Caco-2 (cell line): Measurements from ENCODE around the gene SLC46A2. TPM values are rescaled to one million over a fixed set of nuclear protein-coding genes. Genes with fewer than 3 reads are reported as not detected.

Experiments
- BruUV-seq: library from RNA; stranded (reverse); fragments of 400-500 nt; replicated peaks from 2 replicates; lab custom pipeline; 2021; lab: Mats Ljungman, UMichigan
- CTCF ChIA-PET: fragments of 300-600 bp; sonication (Branson Sonifier 250); formaldehyde crosslinking; loops from one replicate; lab custom pipeline; 2022; ENCODE audit warnings: antibody characterized with exemption; lab: Charles Lee
- POLR2A ChIA-PET: fragments of 300-600 bp; sonication (Branson Sonifier 250); formaldehyde crosslinking; loops from one replicate; lab custom pipeline; 2022; ENCODE audit warnings: antibody characterized with exemption; lab: Charles Lee
- DNase-seq, 2 experiments: peaks; one replicate each; pipeline versions ENCODE4 v3.0.0 to v3.0.0-alpha.2; 2020 to 2022
- H3K27me3 ChIP-seq: replicated peaks from 2 replicates; pipeline ENCODE4 v1.6.0; 2011; ENCODE audit warnings: low read length; ENCODE audit not compliant: control insufficient read depth, insufficient read depth
- H3K36me3 ChIP-seq: 2 replicates; pipeline ENCODE4 v1.5.1; 2011; ENCODE audit warnings: low read length; ENCODE audit not compliant: control insufficient read depth, insufficient read depth
- H3K4me1 ChIP-seq: fragments of 250-450 bp; sonication (Bioruptor Pico); 2 replicates; pipeline ENCODE4 v1.5.1; 2020; ENCODE audit warnings: mild to moderate bottlenecking
- H3K4me3 ChIP-seq: 2 replicates; pipeline ENCODE4 v1.5.1; 2011; ENCODE audit warnings: low read depth, mild to moderate bottlenecking, control low read depth, low read length
- H3K9me3 ChIP-seq: fragments of 250-450 bp; sonication (Bioruptor Pico); 2 replicates; pipeline ENCODE4 v1.5.1; 2020; ENCODE audit warnings: mild to moderate bottlenecking, moderate library complexity
- H3K27ac Mint-ChIP-seq: one replicate; pipeline ENCODE4 v1.8.0; 2022; ENCODE audit warnings: mixed read lengths; ENCODE audit not compliant: unreplicated experiment
- H3K27me3 Mint-ChIP-seq: one replicate; pipeline ENCODE4 v1.8.0; 2022; ENCODE audit warnings: mixed read lengths; ENCODE audit not compliant: insufficient read depth, unreplicated experiment
- H3K36me3 Mint-ChIP-seq: one replicate; pipeline ENCODE4 v1.8.0; 2022; ENCODE audit warnings: mild to moderate bottlenecking, mixed read lengths; ENCODE audit not compliant: insufficient read depth, unreplicated experiment
- H3K4me1 Mint-ChIP-seq: one replicate; pipeline ENCODE4 v1.8.0; 2022; ENCODE audit warnings: low read depth, mixed read lengths; ENCODE audit not compliant: unreplicated experiment
- H3K4me3 Mint-ChIP-seq: one replicate; pipeline ENCODE4 v1.8.0; 2022; ENCODE audit warnings: mild to moderate bottlenecking, moderate library complexity, mixed read lengths; ENCODE audit not compliant: unreplicated experiment
- H3K9me3 Mint-ChIP-seq: one replicate; pipeline ENCODE4 v1.8.0; 2022; ENCODE audit warnings: mixed read lengths; ENCODE audit not compliant: unreplicated experiment
- CTCF ChIP-seq, 2 experiments: fragments of 200-600 bp in 1 of 2; IDR thresholded peaks; 1 replicate in 1 of 2; 2 replicates in 1 of 2; pipeline versions ENCODE4 v1.5.1 to v1.8.0; 2011 to 2022; ENCODE audit warnings: antibody characterized with exemption in 1 of 2, control low read depth in 1 of 2, inconsistent platforms in 1 of 2, low read depth in 1 of 2, low read length in 1 of 2, mild to moderate bottlenecking in 1 of 2, moderate library complexity in 1 of 2; ENCODE audit not compliant: insufficient read depth in 1 of 2, severe bottlenecking in 1 of 2, unreplicated experiment in 1 of 2
- intact Hi-C: fragments of 100-400 bp; cut with micrococcal nuclease; formaldehyde crosslinking; loops from one replicate; pipeline ENCODE4 v1.10.0; 2022; ENCODE audit not compliant: unreplicated experiment
- total RNA-seq: library from RNA; stranded (reverse); gene quantifications from 2 replicates; pipeline ENCODE4 v1.2.3, GENCODE V29; 2022

The SLC46A2 gene
- total RNA-seq, 1 experiment from 2014 or later: not detected

- no peak overlapping the region for H3K4me3 ChIP-seq
- no peak for TF ChIP-seq CTCF (IDR thresholded peaks at IDR 0.05; ENCODE audit: insufficient read depth in 1 of 2, low read depth in 1 of 2, low read length in 1 of 2, severe bottlenecking in 1 of 2, unreplicated experiment in 1 of 2)
- H3K4me1 ChIP-seq: no peaks in the 10 kb centered on the region
- no peaks in the 10 kb centered on the region for H3K4me1 Mint-ChIP-seq
- H3K36me3 ChIP-seq: peaks cover 2% of the 10 kb centered on the region
- ChIA-PET POLR2A (no interaction called here), CTCF (no interaction called here)
- BruUV-seq: no TSS peak
- no peak overlapping the region for H3K27ac Mint-ChIP-seq
- H3K27me3 ChIP-seq: no peaks in the 10 kb centered on the region
- no peaks in the 10 kb centered on the region for H3K9me3 ChIP-seq
- no peak for DNase-seq
- H3K4me3 Mint-ChIP-seq: no peak overlapping the region
- intact Hi-C loops: no loop called here
- H3K9me3 Mint-ChIP-seq: no peaks in the 10 kb centered on the region
- no peaks in the 10 kb centered on the region for H3K27me3 Mint-ChIP-seq
- peaks cover 22% of the 10 kb centered on the region for H3K36me3 Mint-ChIP-seq
Observed at GRCh38 chr9:112853882-112854585, 36.6 kb downstream of the SLC46A2 start.

DNA sequence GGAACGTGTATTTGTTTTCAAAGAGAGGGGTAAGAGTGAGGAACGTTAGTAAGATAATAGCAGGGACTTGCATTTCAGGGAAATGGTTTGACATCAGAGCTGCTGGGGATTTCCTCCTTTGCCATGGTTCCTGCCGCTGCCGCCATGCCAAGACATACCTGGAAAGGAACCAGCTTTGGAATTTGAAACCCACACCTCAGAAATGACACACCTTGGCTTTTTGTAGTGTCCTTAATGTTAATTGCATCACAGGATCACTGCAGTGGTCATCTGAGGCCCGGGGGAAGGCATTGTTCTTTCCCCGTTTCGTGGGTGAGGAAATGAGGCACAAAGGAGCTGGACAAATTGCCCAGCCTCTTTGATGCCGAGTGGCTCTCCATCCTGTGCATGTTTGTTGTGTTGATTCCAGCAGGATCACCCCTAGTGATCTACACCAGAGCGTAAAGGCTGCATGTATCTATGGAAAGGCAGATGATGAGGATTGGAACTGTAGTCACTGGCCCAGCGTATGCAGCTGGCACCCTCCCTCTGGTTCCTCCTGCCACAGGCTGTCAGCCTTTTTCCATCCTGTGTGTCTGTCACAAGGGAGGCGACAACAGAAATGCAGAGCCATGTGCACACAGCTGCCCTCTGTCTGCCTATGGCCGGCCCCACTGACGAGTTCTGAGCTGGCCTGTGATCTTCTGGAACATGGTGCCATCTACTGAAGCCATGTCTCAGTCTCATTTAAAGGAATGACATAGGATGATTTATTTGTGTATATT, 37.8 kb downstream of the SLC46A2 start:
- TF ChIP-seq CTCF (IDR thresholded peaks at IDR 0.05; ENCODE audit: insufficient read depth in 1 of 2, low read depth in 1 of 2, low read length in 1 of 2, severe bottlenecking in 1 of 2, unreplicated experiment in 1 of 2): no peak
- no TSS peak for BruUV-seq
- DNase-seq: no peak
- H3K4me1 Mint-ChIP-seq: no peaks in the 10 kb centered on the region
- no peak overlapping the region for H3K4me3 ChIP-seq
- H3K9me3 Mint-ChIP-seq: no peaks in the 10 kb centered on the region
- no peaks in the 10 kb centered on the region for H3K27me3 Mint-ChIP-seq
- ChIA-PET CTCF (no interaction called here), POLR2A (no interaction called here)
- H3K9me3 ChIP-seq: no peaks in the 10 kb centered on the region
- H3K36me3 Mint-ChIP-seq: peaks cover 25% of the 10 kb centered on the region
- H3K4me1 ChIP-seq: no peaks in the 10 kb centered on the region
- no peak overlapping the region for H3K27ac Mint-ChIP-seq
- intact Hi-C loops: no loop called here
- H3K27me3 ChIP-seq: no peaks in the 10 kb centered on the region
- H3K4me3 Mint-ChIP-seq: no peak overlapping the region
- peaks cover 2% of the 10 kb centered on the region for H3K36me3 ChIP-seq

- CTCF ChIA-PET: interaction anchor here (0.5 kb wide), 1 partner anchor 26 kb away, joined by 4 read pairs; no protein-coding TSS in a partner anchor
- BruUV-seq: no TSS peak
- no peaks in the 10 kb centered on the region for H3K9me3 ChIP-seq
Observed at GRCh38 chr9:112850840-112851239, 39.8 kb downstream of the SLC46A2 start.

More at GRCh38 chr9:112850840-112851239, 39.8 kb downstream of the SLC46A2 start:
- no peaks in the 10 kb centered on the region for H3K9me3 Mint-ChIP-seq
- POLR2A ChIA-PET: no interaction called here
- Histone ChIP-seq H3K36me3 (peaks cover 4% of the 10 kb centered on the region), H3K4me1 (no peaks in the 10 kb centered on the region), H3K27me3 (no peaks in the 10 kb centered on the region), H3K4me3 (no peak overlapping the region)
- H3K4me3 Mint-ChIP-seq: no peak overlapping the region
- H3K27ac Mint-ChIP-seq: no peak overlapping the region
- peaks cover 37% of the 10 kb centered on the region for H3K36me3 Mint-ChIP-seq
- no peak for DNase-seq
- no peaks in the 10 kb centered on the region for H3K27me3 Mint-ChIP-seq
- intact Hi-C loops: no loop called here
- TF ChIP-seq CTCF (IDR thresholded peaks at IDR 0.05; ENCODE audit: insufficient read depth in 1 of 2, low read depth in 1 of 2, low read length in 1 of 2, severe bottlenecking in 1 of 2, unreplicated experiment in 1 of 2): no peak
- no peaks in the 10 kb centered on the region for H3K4me1 Mint-ChIP-seq
